HepG2 (cell line): ENCODE data around the gene U2AF1L4. TPM values are rescaled to one million over a fixed set of nuclear protein-coding genes. Genes with fewer than 3 reads are reported as not detected.

Source experiments
- LBX2 ChIP-seq: sonication (generic); formaldehyde crosslinking; IDR thresholded peaks from 2 replicates; pipeline ENCODE4 v1.5.0; 2020; ENCODE audit warnings: missing genetic modification reagents, mild to moderate bottlenecking, borderline replicate concordance
- MXD3 ChIP-seq: IDR thresholded peaks from 2 replicates; pipeline ENCODE4 v1.6.1; 2016; ENCODE audit warnings: mild to moderate bottlenecking, missing biosample characterization, missing genetic modification reagents
- NFIC ChIP-seq: IDR thresholded peaks from 2 replicates; pipeline ENCODE4 v1.6.1; 2012; ENCODE audit warnings: mild to moderate bottlenecking, low read length, inconsistent platforms
- RFXAP ChIP-seq: sonication (generic); formaldehyde crosslinking; IDR thresholded peaks from 2 replicates; pipeline ENCODE4 v1.4.0; 2020; ENCODE audit warnings: missing genetic modification reagents, borderline replicate concordance
- SKI ChIP-seq: fragments of 450-650 bp; IDR thresholded peaks from one replicate; pipeline ENCODE4 v1.6.1; 2018; ENCODE audit warnings: mild to moderate bottlenecking; ENCODE audit not compliant: partially characterized antibody
- SMARCC2 ChIP-seq: fragments of 450-650 bp; IDR thresholded peaks from 2 replicates; pipeline ENCODE4 v1.6.1; 2017; ENCODE audit warnings: antibody characterized with exemption, mild to moderate bottlenecking
- ZBTB7B ChIP-seq: sonication (generic); formaldehyde crosslinking; IDR thresholded peaks from 2 replicates; pipeline ENCODE4 v1.4.0; 2020; ENCODE audit warnings: missing genetic modification reagents
- ZNF577 ChIP-seq: sonication (generic); formaldehyde crosslinking; IDR thresholded peaks from 2 replicates; pipeline ENCODE4 v1.4.0; 2020; ENCODE audit warnings: mild to moderate bottlenecking, low read depth, missing genetic modification reagents, borderline replicate concordance
- polyA plus RNA-seq, 8 experiments: library from polyadenylated mRNA; depleted of rRNA in 3 of 8; stranded (reverse) in 7 of 8; unstranded in 1 of 8; fragments of >200 nt; fragmentation: Illumina TruSeq in 4 of 8; extraction: Trizol in 4 of 8; gene quantifications; 2 replicates each; pipeline versions ENCODE4 v1.2.1 to v1.2.3, GENCODE V29; 2011 to 2016; ENCODE audit warnings: low read depth in 4 of 8, missing spikeins in 1 of 8, mixed read lengths in 1 of 8; ENCODE audit not compliant: insufficient read depth in 1 of 8
- total RNA-seq, 5 experiments: library from RNA; depleted of rRNA; stranded (reverse); fragments of >200 nt; fragmentation: Illumina TruSeq; extraction: Trizol; gene quantifications; 2 replicates each; pipeline ENCODE4 v1.2.3, GENCODE V29; 2016; ENCODE audit warnings: low read depth in 1 of 5
- TF ChIP-seq, protein P1 (sequence below): sonication (generic); formaldehyde crosslinking; IDR thresholded peaks from 2 replicates; pipeline ENCODE4 v1.4.0; 2020; ENCODE audit warnings: missing genetic modification reagents
- TF ChIP-seq, protein P2 (sequence below): sonication (generic); formaldehyde crosslinking; IDR thresholded peaks from 2 replicates; pipeline ENCODE4 v1.4.0; 2020; ENCODE audit warnings: missing genetic modification reagents, borderline replicate concordance
- TF ChIP-seq, protein P3 (sequence below), 2 experiments: fragments of 450-650 bp in 1 of 2; sonication (generic) in 1 of 2; formaldehyde crosslinking in 1 of 2; IDR thresholded peaks; 2 replicates each; pipeline versions ENCODE4 v1.6.1 to v1.8.0; 2016 to 2022; ENCODE audit warnings: antibody characterized with exemption in 1 of 2, mild to moderate bottlenecking in 1 of 2, missing genetic modification reagents in 1 of 2

U2AF1L4 gene
- total and polyA plus RNA-seq, 2 of the 13 experiments (the other 11 are each of a cell fraction or from before 2014, with no cell fraction given): 7.9 to 15.4 TPM

GRCh38 chr19:35715981-35716800, 29.0 kb downstream of the U2AF1L4 start (continued):
- TF ChIP-seq NFIC (no peak), LBX2 (CRISPR knock-in tag) (no peak), SMARCC2 (no peak), MXD3 (CRISPR knock-in tag) (peak; percentile 32), ZNF577 (CRISPR knock-in tag) (no peak), RFXAP (CRISPR knock-in tag) (no peak), ZBTB7B (CRISPR knock-in tag) (no peak), SKI (no peak)
- TF ChIP-seq, protein P1, sequence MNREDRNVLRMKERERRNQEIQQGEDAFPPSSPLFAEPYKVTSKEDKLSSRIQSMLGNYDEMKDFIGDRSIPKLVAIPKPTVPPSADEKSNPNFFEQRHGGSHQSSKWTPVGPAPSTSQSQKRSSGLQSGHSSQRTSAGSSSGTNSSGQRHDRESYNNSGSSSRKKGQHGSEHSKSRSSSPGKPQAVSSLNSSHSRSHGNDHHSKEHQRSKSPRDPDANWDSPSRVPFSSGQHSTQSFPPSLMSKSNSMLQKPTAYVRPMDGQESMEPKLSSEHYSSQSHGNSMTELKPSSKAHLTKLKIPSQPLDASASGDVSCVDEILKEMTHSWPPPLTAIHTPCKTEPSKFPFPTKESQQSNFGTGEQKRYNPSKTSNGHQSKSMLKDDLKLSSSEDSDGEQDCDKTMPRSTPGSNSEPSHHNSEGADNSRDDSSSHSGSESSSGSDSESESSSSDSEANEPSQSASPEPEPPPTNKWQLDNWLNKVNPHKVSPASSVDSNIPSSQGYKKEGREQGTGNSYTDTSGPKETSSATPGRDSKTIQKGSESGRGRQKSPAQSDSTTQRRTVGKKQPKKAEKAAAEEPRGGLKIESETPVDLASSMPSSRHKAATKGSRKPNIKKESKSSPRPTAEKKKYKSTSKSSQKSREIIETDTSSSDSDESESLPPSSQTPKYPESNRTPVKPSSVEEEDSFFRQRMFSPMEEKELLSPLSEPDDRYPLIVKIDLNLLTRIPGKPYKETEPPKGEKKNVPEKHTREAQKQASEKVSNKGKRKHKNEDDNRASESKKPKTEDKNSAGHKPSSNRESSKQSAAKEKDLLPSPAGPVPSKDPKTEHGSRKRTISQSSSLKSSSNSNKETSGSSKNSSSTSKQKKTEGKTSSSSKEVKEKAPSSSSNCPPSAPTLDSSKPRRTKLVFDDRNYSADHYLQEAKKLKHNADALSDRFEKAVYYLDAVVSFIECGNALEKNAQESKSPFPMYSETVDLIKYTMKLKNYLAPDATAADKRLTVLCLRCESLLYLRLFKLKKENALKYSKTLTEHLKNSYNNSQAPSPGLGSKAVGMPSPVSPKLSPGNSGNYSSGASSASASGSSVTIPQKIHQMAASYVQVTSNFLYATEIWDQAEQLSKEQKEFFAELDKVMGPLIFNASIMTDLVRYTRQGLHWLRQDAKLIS (CRISPR knock-in tag): no peak
- TF ChIP-seq, protein P2, sequence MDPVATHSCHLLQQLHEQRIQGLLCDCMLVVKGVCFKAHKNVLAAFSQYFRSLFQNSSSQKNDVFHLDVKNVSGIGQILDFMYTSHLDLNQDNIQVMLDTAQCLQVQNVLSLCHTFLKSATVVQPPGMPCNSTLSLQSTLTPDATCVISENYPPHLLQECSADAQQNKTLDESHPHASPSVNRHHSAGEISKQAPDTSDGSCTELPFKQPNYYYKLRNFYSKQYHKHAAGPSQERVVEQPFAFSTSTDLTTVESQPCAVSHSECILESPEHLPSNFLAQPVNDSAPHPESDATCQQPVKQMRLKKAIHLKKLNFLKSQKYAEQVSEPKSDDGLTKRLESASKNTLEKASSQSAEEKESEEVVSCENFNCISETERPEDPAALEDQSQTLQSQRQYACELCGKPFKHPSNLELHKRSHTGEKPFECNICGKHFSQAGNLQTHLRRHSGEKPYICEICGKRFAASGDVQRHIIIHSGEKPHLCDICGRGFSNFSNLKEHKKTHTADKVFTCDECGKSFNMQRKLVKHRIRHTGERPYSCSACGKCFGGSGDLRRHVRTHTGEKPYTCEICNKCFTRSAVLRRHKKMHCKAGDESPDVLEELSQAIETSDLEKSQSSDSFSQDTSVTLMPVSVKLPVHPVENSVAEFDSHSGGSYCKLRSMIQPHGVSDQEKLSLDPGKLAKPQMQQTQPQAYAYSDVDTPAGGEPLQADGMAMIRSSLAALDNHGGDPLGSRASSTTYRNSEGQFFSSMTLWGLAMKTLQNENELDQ (CRISPR knock-in tag): no peak
- TF ChIP-seq, protein P3, sequence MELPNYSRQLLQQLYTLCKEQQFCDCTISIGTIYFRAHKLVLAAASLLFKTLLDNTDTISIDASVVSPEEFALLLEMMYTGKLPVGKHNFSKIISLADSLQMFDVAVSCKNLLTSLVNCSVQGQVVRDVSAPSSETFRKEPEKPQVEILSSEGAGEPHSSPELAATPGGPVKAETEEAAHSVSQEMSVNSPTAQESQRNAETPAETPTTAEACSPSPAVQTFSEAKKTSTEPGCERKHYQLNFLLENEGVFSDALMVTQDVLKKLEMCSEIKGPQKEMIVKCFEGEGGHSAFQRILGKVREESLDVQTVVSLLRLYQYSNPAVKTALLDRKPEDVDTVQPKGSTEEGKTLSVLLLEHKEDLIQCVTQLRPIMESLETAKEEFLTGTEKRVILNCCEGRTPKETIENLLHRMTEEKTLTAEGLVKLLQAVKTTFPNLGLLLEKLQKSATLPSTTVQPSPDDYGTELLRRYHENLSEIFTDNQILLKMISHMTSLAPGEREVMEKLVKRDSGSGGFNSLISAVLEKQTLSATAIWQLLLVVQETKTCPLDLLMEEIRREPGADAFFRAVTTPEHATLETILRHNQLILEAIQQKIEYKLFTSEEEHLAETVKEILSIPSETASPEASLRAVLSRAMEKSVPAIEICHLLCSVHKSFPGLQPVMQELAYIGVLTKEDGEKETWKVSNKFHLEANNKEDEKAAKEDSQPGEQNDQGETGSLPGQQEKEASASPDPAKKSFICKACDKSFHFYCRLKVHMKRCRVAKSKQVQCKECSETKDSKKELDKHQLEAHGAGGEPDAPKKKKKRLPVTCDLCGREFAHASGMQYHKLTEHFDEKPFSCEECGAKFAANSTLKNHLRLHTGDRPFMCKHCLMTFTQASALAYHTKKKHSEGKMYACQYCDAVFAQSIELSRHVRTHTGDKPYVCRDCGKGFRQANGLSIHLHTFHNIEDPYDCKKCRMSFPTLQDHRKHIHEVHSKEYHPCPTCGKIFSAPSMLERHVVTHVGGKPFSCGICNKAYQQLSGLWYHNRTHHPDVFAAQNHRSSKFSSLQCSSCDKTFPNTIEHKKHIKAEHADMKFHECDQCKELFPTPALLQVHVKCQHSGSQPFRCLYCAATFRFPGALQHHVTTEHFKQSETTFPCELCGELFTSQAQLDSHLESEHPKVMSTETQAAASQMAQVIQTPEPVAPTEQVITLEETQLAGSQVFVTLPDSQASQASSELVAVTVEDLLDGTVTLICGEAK (IDR thresholded peaks at IDR 0.05): no peak
- TF ChIP-seq, protein P3 (CRISPR knock-in tag; IDR thresholded peaks at IDR 0.05): peak; percentile 64; the same call in 1 of the 2 replicates
